ENCODE measurements around the gene FAM20C. TPM values are rescaled to one million over a fixed set of nuclear protein-coding genes. Genes with fewer than 3 reads are reported as not detected.

Gene FAM20C
- total RNA-seq, 2 experiments from 2014 or later = not detected

- no peaks in the 10 kb centered on the region for H3K9me2 ChIP-seq (ENCODE audit: insufficient read depth, low read length)
- DNase-seq (ENCODE audit: low spot score) = no peak
- H2AFZ ChIP-seq (ENCODE audit: low read length) = no peak overlapping the region
- H3K4me3 ChIP-seq (ENCODE audit: low read depth, low read length, poor library complexity, severe bottlenecking) = no peak overlapping the region
- CTCF ChIA-PET (ENCODE audit: unreplicated experiment) = no interaction called here
- H3K4me2 ChIP-seq (ENCODE audit: low read length) = no peak overlapping the region
- TF ChIP-seq EZH2phosphoT487 (IDR thresholded peaks at IDR 0.05; ENCODE audit: borderline replicate concordance, low read depth, low read length) (no peak), CTCF (conservative IDR thresholded peaks at IDR 0.05; ENCODE audit: low read length) (no peak)
- no peaks in the 10 kb centered on the region for H3K36me3 ChIP-seq (ENCODE audit: insufficient read depth, low read length)
- no peaks in the 10 kb centered on the region for H3K4me1 ChIP-seq (ENCODE audit: insufficient read depth, low read length, poor library complexity, severe bottlenecking)
- no peaks in the 10 kb centered on the region for H3K79me2 ChIP-seq (ENCODE audit: insufficient read depth, low read depth, low read length)
- POLR2A ChIA-PET = no interaction called here
- intact Hi-C loops (cut with micrococcal nuclease; ENCODE audit: unreplicated experiment) = no loop called here
- H3K9me3 ChIP-seq (ENCODE audit: low read length) = no peaks in the 10 kb centered on the region
- H4K20me1 ChIP-seq (ENCODE audit: insufficient read depth, low read length) = no peaks in the 10 kb centered on the region
- no peak overlapping the region for H3K27ac ChIP-seq (ENCODE audit: low read depth, low read length, poor library complexity, severe bottlenecking)
- BruUV-seq (replicated peaks) = no TSS peak
Observed at GRCh38 chr7:299169-299568, 106.8 kb downstream of the FAM20C start.

GRCh38 chr7:299628-300027 is 107.3 kb downstream of the FAM20C start:
- POLR2A ChIA-PET = no interaction called here
- intact Hi-C loops (cut with micrococcal nuclease; ENCODE audit: unreplicated experiment) = no loop called here
- no peak for DNase-seq (ENCODE audit: low spot score)
- BruUV-seq (replicated peaks) = no TSS peak
- CTCF ChIA-PET (ENCODE audit: unreplicated experiment) = no interaction called here
- Histone ChIP-seq H3K4me2 (ENCODE audit: low read length) (no peak overlapping the region), H3K4me3 (ENCODE audit: low read depth, low read length, poor library complexity, severe bottlenecking) (no peak overlapping the region), H3K9me3 (ENCODE audit: low read length) (no peaks in the 10 kb centered on the region), H3K36me3 (ENCODE audit: insufficient read depth, low read length) (no peaks in the 10 kb centered on the region), H3K4me1 (ENCODE audit: insufficient read depth, low read length, poor library complexity, severe bottlenecking) (no peaks in the 10 kb centered on the region), H3K27ac (ENCODE audit: low read depth, low read length, poor library complexity, severe bottlenecking) (no peak overlapping the region), H2AFZ (ENCODE audit: low read length) (no peak overlapping the region), H3K79me2 (ENCODE audit: insufficient read depth, low read depth, low read length) (no peaks in the 10 kb centered on the region), H4K20me1 (ENCODE audit: insufficient read depth, low read length) (no peaks in the 10 kb centered on the region), H3K9me2 (ENCODE audit: insufficient read depth, low read length) (no peaks in the 10 kb centered on the region)
- TF ChIP-seq CTCF (conservative IDR thresholded peaks at IDR 0.05; ENCODE audit: low read length) (no peak), EZH2phosphoT487 (IDR thresholded peaks at IDR 0.05; ENCODE audit: borderline replicate concordance, low read depth, low read length) (no peak)

GRCh38 chr7:300048-300447 is 107.7 kb downstream of the FAM20C start:
- intact Hi-C loops (cut with micrococcal nuclease; ENCODE audit: unreplicated experiment) = no loop called here
- no peak overlapping the region for H3K4me2 ChIP-seq (ENCODE audit: low read length)

More at GRCh38 chr7:300048-300447, 107.7 kb downstream of the FAM20C start:
- no peak for DNase-seq (ENCODE audit: low spot score)
- Histone ChIP-seq H3K27ac (ENCODE audit: low read depth, low read length, poor library complexity, severe bottlenecking) (no peak overlapping the region), H3K9me3 (ENCODE audit: low read length) (no peaks in the 10 kb centered on the region), H3K9me2 (ENCODE audit: insufficient read depth, low read length) (no peaks in the 10 kb centered on the region), H2AFZ (ENCODE audit: low read length) (no peak overlapping the region), H3K36me3 (ENCODE audit: insufficient read depth, low read length) (no peaks in the 10 kb centered on the region), H4K20me1 (ENCODE audit: insufficient read depth, low read length) (no peaks in the 10 kb centered on the region), H3K4me3 (ENCODE audit: low read depth, low read length, poor library complexity, severe bottlenecking) (no peak overlapping the region), H3K79me2 (ENCODE audit: insufficient read depth, low read depth, low read length) (no peaks in the 10 kb centered on the region), H3K4me1 (ENCODE audit: insufficient read depth, low read length, poor library complexity, severe bottlenecking) (no peaks in the 10 kb centered on the region)
- ChIA-PET POLR2A (no interaction called here), CTCF (ENCODE audit: unreplicated experiment) (no interaction called here)
- TF ChIP-seq EZH2phosphoT487 (IDR thresholded peaks at IDR 0.05; ENCODE audit: borderline replicate concordance, low read depth, low read length) (no peak), CTCF (conservative IDR thresholded peaks at IDR 0.05; ENCODE audit: low read length) (no peak)
- no TSS peak for BruUV-seq (replicated peaks)
